Measurements from ENCODE around the gene KDM6B.

KDM6B gene

DNA sequence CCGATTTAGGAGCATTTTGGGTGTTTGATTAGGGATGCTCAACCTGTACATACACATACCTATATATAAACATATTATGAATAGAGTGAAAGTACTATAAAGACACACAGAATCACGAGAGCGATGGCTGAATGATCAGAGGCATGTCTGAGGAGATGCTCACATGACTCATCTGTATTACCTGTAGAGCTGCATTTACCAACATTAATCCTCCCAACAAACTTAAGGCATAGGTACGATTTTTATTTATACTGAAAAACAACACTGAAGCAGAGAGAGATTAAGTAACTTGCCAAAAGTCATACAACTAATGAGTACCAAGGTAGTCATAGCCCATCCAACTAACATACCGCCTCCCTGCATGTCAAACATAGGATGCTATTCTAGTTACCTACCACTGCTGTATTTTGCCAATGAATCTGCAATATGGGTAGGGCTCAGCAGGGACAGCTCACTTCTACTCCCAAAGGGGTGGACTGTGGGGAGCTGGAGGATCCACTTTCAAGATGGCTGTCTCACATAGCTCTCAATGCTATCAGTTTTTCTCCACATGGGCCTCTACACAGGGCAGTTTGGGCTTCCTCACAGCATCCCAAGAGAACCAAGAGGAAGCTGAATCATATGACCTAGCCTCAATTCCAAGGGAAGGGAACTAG lies 31.1 kb downstream of the KDM6B start:
- TF ChIP-seq, protein P1, sequence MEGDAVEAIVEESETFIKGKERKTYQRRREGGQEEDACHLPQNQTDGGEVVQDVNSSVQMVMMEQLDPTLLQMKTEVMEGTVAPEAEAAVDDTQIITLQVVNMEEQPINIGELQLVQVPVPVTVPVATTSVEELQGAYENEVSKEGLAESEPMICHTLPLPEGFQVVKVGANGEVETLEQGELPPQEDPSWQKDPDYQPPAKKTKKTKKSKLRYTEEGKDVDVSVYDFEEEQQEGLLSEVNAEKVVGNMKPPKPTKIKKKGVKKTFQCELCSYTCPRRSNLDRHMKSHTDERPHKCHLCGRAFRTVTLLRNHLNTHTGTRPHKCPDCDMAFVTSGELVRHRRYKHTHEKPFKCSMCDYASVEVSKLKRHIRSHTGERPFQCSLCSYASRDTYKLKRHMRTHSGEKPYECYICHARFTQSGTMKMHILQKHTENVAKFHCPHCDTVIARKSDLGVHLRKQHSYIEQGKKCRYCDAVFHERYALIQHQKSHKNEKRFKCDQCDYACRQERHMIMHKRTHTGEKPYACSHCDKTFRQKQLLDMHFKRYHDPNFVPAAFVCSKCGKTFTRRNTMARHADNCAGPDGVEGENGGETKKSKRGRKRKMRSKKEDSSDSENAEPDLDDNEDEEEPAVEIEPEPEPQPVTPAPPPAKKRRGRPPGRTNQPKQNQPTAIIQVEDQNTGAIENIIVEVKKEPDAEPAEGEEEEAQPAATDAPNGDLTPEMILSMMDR (IDR thresholded peaks at IDR 0.05; ENCODE audit: low read depth, low read length), result no peak
- H3K4me3 ChIP-seq (replicated peaks in 1 of 2; ENCODE audit: low read depth in 2 of 2, low read length in 2 of 2), result no peak overlapping the region
- peak in 1 of 2 donors; percentile 44 for DNase-seq (ENCODE audit: low read depth in 2 of 2)

DNA sequence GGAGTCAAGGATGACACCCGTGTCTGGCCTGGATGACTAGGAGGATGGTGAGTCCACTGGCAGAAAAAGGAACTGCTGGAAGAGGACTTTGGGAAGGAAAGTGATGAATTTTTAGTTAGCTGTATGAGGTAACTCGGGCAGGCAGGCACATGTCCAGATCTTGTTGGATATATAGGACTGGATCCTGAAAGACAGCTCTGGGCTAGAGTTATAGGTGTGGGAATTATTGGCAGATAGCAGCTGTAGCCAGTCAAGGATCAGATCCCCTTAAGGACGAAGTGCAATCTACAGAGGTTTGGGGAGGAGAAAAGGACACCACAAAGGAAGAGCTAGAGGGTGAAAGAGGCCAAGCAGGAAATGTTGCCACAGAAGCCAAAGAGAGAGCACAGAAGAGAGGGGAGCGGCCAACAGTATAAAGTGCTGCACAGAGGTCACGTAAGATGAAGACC lies 33.9 kb downstream of the KDM6B start:
- TF ChIP-seq, protein P1 (IDR thresholded peaks at IDR 0.05; ENCODE audit: low read depth, low read length), result no peak
- no peak overlapping the region for H3K4me3 ChIP-seq (replicated peaks in 1 of 2; ENCODE audit: low read depth in 2 of 2, low read length in 2 of 2)
- DNase-seq (ENCODE audit: low read depth in 2 of 2), result no peak

DNA sequence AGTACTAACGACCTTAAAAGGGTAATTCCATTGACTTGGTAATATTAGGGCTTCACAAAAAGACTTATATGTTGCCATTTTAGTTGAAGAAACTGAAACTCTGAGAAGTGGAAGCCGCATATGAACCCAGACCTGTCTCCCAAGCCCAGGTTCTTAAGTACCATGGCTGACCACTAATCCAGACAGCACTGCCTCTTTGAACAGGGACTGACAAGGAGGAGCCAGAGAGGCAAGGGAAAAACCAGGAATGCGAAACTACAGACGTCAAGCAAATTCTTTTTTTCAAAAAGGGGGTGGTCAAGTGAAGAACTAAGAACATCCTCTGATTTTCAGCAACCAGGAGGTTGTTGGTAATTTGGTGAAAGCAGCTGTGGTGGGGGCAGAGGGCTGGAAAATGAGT lies 39.0 kb downstream of the KDM6B start:
- TF ChIP-seq, protein P1 (IDR thresholded peaks at IDR 0.05; ENCODE audit: low read depth, low read length), result no peak
- no peak overlapping the region for H3K4me3 ChIP-seq (replicated peaks in 1 of 2; ENCODE audit: low read depth in 2 of 2, low read length in 2 of 2)
- DNase-seq (ENCODE audit: low read depth in 2 of 2), result peak in 1 of 2 donors; percentile 21

DNA sequence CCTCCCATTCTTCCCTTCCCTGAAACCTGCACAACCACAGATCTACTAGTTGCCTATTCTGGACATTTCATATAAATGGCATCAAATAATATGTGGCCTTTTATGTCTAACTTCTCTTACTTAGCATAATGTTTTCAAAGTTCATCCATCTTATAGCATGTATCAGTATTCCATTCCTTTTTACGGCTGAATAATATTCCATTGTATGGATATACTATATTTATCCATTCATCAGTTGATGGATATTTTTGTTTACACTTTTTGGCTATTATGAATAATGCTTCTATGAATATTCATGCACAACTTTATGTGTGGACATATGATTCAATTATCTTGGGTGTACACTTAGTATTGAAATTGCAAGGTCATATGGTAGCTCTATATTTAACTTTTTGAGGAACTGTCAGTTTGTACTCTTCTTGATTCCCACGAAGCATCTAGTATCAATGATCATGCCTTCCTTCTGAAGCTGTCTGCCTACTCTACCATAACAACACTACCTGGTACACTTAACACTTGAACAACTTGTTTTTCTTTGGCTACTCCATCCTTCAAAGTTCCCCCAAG lies 41.9 kb downstream of the KDM6B start:
- H3K4me3 ChIP-seq (replicated peaks in 1 of 2; ENCODE audit: low read depth in 2 of 2, low read length in 2 of 2), result no peak overlapping the region
- no peak for DNase-seq (ENCODE audit: low read depth in 2 of 2)
- TF ChIP-seq, protein P1 (IDR thresholded peaks at IDR 0.05; ENCODE audit: low read depth, low read length), result no peak

DNA sequence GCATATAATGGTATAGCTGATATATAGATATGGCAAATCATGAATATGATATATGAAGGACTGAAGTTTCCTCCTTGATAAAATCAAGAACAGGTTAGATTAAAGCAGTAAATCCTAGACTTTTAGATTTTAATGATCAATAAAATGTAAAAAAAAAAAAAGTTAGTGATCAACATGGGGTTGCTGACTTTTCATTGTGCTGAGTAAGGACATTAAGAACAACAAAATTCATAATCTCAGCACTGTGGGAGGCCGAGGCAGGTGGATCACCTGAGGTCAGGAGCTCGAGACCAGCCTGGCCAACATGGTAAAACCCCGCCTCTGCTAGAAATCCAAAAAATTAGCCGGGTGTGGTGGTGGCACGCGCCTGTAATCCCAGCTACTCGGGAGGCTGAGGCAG lies 44.2 kb downstream of the KDM6B start:
- TF ChIP-seq, protein P1 (IDR thresholded peaks at IDR 0.05; ENCODE audit: low read depth, low read length), result no peak
- no peak overlapping the region for H3K4me3 ChIP-seq (replicated peaks in 1 of 2; ENCODE audit: low read depth in 2 of 2, low read length in 2 of 2)
- DNase-seq (ENCODE audit: low read depth in 2 of 2), result no peak

DNA sequence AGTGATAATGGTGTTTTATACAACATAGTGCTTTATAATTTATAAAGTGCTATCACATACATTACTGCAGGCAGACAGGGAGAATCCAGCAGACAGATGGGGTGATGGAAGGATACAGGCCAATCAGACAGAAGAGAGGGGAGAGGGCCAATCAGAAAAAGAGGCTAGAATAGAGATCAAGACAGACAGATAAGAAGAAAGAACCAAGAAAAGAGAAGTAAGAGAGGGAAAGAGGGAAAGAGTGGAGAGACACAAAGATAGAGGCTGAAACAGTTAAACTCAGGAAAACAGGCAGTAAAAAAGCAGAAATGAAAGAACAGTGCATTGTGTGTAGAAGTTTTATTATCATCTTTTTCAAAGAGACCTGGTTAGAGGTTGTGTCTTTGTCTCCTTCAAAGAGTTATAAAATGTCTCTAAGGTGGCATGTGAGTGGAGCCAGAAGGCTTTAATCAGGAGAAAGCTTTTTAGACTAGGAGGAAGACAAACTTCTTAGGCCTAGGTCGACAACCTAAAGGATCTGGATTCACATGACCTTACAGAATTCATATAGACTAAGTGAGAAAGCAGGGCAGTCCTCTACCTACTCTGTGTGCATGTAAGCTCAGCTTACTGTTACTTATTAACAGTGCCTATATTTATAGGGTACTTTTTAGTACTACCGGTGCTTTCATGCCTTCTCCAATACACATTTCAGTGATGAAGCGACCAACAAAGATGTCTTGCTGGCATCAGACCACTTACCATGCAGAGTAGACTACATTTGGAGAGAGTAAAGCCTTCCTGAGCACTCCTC lies 46.3 kb downstream of the KDM6B start:
- DNase-seq (ENCODE audit: low read depth in 2 of 2), result no peak
- no peak overlapping the region for H3K4me3 ChIP-seq (replicated peaks in 1 of 2; ENCODE audit: low read depth in 2 of 2, low read length in 2 of 2)
- TF ChIP-seq, protein P1 (IDR thresholded peaks at IDR 0.05; ENCODE audit: low read depth, low read length), result no peak

Measured in cardiac fibroblast (primary cell).